ENCODE data around the gene AMZ1. TPM values are rescaled to one million over a fixed set of nuclear protein-coding genes. Genes with fewer than 3 reads are reported as not detected.
"Not testable (repeated sequence)": the region's sequence is repeated elsewhere in the genome, so short reads cannot be mapped to it uniquely, and the experiment has no call there.

Gene AMZ1
- total and polyA plus RNA-seq, 2 donors, result 0.11 to 0.22 TPM

DNA sequence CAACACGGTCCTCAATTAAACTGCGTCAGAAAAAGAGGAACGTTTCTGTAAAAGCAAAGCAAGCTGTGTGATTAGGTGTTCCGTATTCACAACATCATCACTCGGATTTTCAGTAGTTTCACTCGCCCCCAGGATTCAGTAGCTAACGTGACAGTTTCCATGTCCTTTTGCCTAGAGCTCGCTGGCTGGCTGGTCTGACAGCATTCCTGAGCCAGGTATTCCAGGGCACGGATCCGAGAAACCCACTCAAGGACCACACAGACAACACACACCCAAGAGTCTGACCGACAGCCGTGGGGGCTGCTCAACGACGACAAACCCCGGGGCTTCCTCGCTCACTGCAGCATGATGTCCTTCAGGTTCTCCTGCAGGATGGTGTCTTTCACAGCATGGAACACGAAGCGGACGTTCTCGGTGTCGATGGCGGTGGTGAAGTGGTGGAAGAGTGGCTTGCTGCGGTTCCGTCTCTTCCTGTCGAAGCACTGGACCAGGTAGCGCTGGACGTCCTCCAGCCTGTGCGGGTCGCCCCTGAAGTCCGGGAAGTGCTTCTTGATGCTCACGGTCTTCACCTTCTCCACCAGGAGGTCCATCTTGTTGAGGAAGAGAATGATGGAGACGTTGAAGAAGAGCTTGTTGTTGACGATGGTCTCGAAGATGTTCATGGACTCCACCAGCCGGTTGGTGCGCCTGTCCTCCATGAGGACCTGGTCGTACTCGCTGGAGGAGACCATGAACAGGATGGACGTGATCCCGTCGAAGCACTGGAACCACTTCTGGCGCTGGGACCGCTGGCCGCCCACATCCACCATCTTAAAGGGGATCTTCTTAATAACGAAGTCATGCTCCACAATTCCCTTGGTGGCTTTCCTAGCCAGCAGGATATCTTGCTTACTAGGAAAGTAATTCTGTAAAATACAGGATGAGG, 43.1 kb downstream of the AMZ1 start:
- 91% methylated on average over 45 of the region's 45 CpGs for WGBS
- Histone ChIP-seq H3K4me3 (ENCODE audit: low read depth, low read length) (no peak overlapping the region), H3K36me3 (ENCODE audit: insufficient read depth) (no peaks in the 10 kb centered on the region), H3K27ac (ENCODE audit: low read depth) (no peak overlapping the region), H3K4me1 (ENCODE audit: insufficient read depth) (no peaks in the 10 kb centered on the region)
- DNase-seq (ENCODE audit: extremely low spot score), result no peak

- H3K4me1 ChIP-seq (ENCODE audit: insufficient read depth), result no peaks in the 10 kb centered on the region
- no peak for DNase-seq (ENCODE audit: extremely low spot score)
- WGBS, result 95% methylated on average over 9 of the region's 9 CpGs
- no peaks in the 10 kb centered on the region for H3K36me3 ChIP-seq (ENCODE audit: insufficient read depth)
- no peak overlapping the region for H3K27ac ChIP-seq (ENCODE audit: low read depth)
- no peak overlapping the region for H3K4me3 ChIP-seq (ENCODE audit: low read depth, low read length)
Measured at GRCh38 chr7:2732388-2732787, 44.4 kb downstream of the AMZ1 start.

DNA sequence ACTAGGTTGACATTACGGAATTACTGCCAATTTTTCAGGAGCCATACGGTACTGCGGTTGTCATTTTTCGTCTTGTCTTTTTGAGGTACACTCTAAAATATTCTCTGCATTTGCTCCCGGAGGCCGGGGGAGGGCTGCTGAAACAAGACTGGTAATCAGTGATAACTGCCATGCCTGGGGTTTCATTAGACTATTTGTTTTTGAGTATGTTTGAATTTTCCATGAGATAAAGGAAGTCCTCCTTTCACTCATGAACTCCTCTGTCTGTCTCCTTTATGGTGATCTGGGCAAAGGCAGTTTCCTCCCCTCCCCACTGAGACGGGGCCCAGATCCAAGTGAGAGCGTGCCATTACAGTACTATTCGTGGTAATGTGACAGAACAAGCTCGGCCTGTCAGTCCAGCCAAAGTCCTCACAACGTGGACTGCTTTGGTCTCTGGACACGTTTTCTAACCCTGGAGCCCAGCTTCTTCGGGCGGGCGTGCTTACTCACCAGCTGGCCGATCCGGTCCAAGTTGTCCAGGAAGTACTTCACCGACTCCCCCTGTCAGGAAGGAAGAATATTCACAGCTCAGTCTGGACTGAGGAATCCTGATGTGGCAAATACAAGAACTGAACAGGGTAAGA, 45.1 kb downstream of the AMZ1 start:
- H3K4me1 ChIP-seq (ENCODE audit: insufficient read depth), result no peaks in the 10 kb centered on the region
- WGBS, result 41% methylated on average over 18 of the region's 18 CpGs
- no peak for DNase-seq (ENCODE audit: extremely low spot score)

DNA sequence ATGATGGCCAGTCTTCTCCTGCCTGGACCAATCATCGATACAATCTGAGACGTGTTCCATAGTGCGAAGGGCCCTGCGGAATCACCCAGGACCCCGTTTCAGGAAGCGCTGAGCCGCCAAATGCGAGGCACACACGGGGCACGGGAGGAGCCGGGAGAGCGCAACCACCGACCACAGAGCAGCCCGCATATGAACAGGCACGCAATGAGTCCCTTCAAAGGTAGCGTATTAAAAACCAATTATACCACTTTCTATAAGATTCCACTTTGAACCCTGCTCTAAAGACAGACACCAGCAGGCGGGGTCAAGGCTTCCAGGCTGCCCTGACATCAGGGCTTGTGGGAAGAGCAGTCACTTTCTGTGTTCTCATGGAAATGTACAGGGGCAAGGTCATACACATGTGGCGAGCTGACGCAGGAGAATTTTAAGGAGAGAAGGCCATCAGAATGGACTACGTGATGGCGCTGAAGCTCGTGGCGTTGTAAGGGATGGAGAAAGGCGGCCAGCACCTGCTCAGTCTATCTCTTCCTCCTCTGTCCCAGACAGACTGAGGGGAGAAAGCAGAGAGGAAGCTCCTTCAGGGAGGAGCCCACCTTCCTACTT, 46.2 kb downstream of the AMZ1 start:
- WGBS, result 93% methylated on average over 24 of the region's 24 CpGs
- Histone ChIP-seq H3K27ac (ENCODE audit: low read depth) (no peak overlapping the region), H3K36me3 (ENCODE audit: insufficient read depth) (no peaks in the 10 kb centered on the region), H3K4me1 (ENCODE audit: insufficient read depth) (no peaks in the 10 kb centered on the region), H3K4me3 (ENCODE audit: low read depth, low read length) (no peak overlapping the region)
- DNase-seq (ENCODE audit: extremely low spot score), result no peak

More for the DNA sequence above, 45.1 kb downstream of the AMZ1 start:
- Histone ChIP-seq H3K36me3 (ENCODE audit: insufficient read depth) (no peaks in the 10 kb centered on the region), H3K27ac (ENCODE audit: low read depth) (no peak overlapping the region), H3K4me3 (ENCODE audit: low read depth, low read length) (no peak overlapping the region)

DNA sequence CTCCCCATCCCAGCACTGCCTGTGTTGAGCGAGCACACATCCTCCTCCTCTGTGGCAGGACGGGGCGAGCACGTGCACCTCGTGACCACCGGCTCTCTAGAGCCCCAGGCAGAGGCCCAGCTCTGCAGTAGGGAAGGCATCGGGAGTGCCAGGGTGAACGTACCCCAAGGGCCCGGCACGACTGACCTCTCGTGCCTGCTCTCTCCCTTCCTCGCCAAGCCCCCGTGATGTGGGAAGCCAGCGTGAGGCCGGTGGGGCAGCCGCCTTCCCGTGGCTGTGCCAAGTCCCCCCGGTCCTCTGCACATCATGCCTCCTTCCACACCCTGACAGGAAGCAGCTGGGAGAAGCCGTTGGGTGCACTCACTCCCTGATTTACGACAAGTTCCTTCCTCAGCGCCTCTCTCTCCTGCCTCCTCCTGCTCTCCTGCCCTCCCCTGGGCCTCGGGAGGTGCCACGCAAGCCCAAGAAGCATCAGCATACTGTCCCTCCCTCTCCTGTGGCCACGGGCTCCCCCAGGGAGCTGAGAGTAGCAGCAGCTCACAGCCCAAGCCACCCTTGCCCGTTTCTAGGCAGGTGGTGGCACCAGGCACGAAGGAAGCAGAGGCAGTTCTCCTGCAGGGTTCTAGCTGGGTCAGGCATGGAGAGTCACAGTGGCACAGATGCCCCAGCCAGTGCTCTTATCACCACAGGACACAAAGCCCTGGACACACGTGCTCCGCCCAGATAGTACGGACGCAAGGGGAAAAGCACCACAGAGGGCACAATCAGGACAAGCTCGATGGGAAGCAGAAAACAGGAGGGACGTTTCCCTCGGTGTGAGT, 47.0 kb downstream of the AMZ1 start:
- 25% methylated on average over 33 of the region's 33 CpGs for WGBS
- H3K4me3 ChIP-seq (ENCODE audit: low read depth, low read length), result no peak overlapping the region
- DNase-seq (ENCODE audit: extremely low spot score), result no peak

GRCh38 chr7:2735744-2736143, 47.7 kb downstream of the AMZ1 start:
- H3K36me3 ChIP-seq (ENCODE audit: insufficient read depth), result no peaks in the 10 kb centered on the region
- H3K27ac ChIP-seq (ENCODE audit: low read depth), result no peak overlapping the region
- no peak for DNase-seq (ENCODE audit: extremely low spot score)
- no peaks in the 10 kb centered on the region for H3K4me1 ChIP-seq (ENCODE audit: insufficient read depth)
- no peak overlapping the region for H3K4me3 ChIP-seq (ENCODE audit: low read depth, low read length)
- 80% methylated on average over 13 of the region's 13 CpGs for WGBS

More for the DNA sequence above, 47.0 kb downstream of the AMZ1 start:
- Histone ChIP-seq H3K27ac (ENCODE audit: low read depth) (no peak overlapping the region), H3K4me1 (ENCODE audit: insufficient read depth) (no peaks in the 10 kb centered on the region), H3K36me3 (ENCODE audit: insufficient read depth) (no peaks in the 10 kb centered on the region)

- Histone ChIP-seq H3K4me3 (ENCODE audit: low read depth, low read length) (no peak overlapping the region), H3K27ac (ENCODE audit: low read depth) (no peak overlapping the region), H3K4me1 (ENCODE audit: insufficient read depth) (no peaks in the 10 kb centered on the region), H3K36me3 (ENCODE audit: insufficient read depth) (no peaks in the 10 kb centered on the region)
- no peak for DNase-seq (ENCODE audit: extremely low spot score)
- WGBS, result 93% methylated on average over 17 of the region's 17 CpGs
Measured at GRCh38 chr7:2736411-2736914, 48.5 kb downstream of the AMZ1 start.

DNA sequence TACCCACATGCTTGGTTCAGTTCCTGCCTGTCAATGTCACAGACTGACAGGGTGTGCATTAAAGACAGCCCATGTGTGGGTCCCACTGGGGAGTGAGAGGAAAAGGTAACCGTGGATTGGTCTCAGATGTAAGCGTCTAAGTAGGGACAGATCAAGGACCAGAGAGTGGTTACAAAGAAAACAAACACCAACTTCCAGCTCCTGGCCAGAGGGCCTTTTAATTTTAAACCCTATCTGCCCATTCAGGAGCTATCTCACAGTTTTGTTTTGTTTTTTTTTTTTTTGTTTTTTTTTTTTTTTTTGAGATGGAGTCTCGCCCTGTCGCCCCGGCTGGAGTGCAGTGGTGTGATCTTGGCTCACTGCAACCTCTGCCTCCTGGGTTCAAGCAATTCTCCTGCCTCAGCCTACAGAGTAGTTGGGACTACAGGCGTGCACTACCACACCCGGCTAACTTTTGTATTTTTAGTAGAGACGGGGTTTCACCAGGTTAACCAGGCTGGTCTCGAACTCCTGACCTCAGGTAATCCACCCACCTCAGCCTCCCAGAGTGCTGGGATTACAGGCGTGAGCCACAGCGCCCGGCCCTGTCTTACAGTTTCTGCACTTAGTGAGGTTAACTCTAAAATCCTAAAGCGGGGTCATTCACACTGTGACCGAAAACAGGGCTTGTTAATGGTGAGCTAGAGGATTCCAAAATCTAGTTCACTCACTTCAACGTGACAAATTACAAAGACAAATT, 49.2 kb downstream of the AMZ1 start:
- not testable (repeated sequence) for H3K4me3 ChIP-seq (ENCODE audit: low read depth, low read length); H3K27ac ChIP-seq (ENCODE audit: low read depth); DNase-seq (ENCODE audit: extremely low spot score); H3K4me1 ChIP-seq (ENCODE audit: insufficient read depth); H3K36me3 ChIP-seq (ENCODE audit: insufficient read depth)
- WGBS, result 90% methylated on average over 15 of the region's 15 CpGs

DNA sequence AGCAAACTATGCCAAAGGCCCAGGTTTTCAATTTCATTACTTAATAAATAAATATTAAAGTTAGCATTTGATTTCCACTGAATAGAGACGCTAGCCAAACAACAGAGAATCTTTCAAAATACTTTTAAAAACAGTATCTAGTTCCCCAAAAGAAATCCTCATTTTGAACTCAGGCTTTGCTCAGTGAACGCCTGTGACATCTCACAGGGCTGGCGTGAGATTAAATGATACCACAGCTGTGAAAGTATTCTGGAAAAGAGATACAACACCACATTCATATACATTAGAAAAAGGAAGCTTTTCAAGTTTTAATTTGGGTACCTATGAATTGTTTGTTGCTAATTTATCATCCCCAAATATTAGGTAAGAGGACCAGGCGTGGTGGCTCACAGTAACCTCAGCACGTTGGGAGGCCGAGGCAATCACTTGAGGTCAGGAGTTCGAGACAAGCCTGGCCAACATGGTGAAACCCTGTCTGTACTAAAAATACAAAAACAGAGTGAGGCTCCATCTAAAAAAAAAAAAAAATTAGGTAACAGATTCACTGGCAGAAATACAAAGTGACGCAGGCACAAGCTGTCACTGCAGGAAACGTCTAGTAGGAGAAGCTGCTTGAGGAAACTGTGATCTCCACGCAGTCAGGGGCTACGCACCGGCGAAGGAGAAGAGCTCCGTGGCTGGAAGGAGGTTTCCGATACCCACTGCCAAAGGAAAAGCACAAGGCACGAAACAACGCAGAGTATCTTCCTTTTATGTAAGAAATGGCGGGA, 50.0 kb downstream of the AMZ1 start:
- WGBS, result 30% methylated on average over 18 of the region's 18 CpGs
- H3K27ac ChIP-seq (ENCODE audit: low read depth), result no peak overlapping the region
- no peaks in the 10 kb centered on the region for H3K36me3 ChIP-seq (ENCODE audit: insufficient read depth)
- no peak overlapping the region for H3K4me3 ChIP-seq (ENCODE audit: low read depth, low read length)
- DNase-seq (ENCODE audit: extremely low spot score), result no peak
- no peaks in the 10 kb centered on the region for H3K4me1 ChIP-seq (ENCODE audit: insufficient read depth)

GRCh38 chr7:2738766-2739549, 51.0 kb downstream of the AMZ1 start:
- no peak overlapping the region for H3K27ac ChIP-seq (ENCODE audit: low read depth)
- H3K36me3 ChIP-seq (ENCODE audit: insufficient read depth), result no peaks in the 10 kb centered on the region
- 89% methylated on average over 19 of the region's 19 CpGs for WGBS
- no peaks in the 10 kb centered on the region for H3K4me1 ChIP-seq (ENCODE audit: insufficient read depth)
- no peak overlapping the region for H3K4me3 ChIP-seq (ENCODE audit: low read depth, low read length)
- DNase-seq (ENCODE audit: extremely low spot score), result no peak

GRCh38 chr7:2743523-2744185, 55.7 kb downstream of the AMZ1 start:
- H3K27ac ChIP-seq (ENCODE audit: low read depth); H3K4me3 ChIP-seq (ENCODE audit: low read depth, low read length); H3K36me3 ChIP-seq (ENCODE audit: insufficient read depth); H3K4me1 ChIP-seq (ENCODE audit: insufficient read depth); DNase-seq (ENCODE audit: extremely low spot score): not testable (repeated sequence)
- 89% methylated on average over 20 of the region's 20 CpGs for WGBS
